ENCODE results near the gene LPAR1.

GRCh38 chr9:111051400-111051799 lies 13.1 kb upstream of the LPAR1 start:
- TF ChIP-seq EZH2 (optimal IDR thresholded peaks at IDR 0.05; ENCODE audit: low read depth, low read length) (no peak), EZH2phosphoT487 (IDR thresholded peaks at IDR 0.05; ENCODE audit: low read length) (no peak)
- TF ChIP-seq, protein P1, sequence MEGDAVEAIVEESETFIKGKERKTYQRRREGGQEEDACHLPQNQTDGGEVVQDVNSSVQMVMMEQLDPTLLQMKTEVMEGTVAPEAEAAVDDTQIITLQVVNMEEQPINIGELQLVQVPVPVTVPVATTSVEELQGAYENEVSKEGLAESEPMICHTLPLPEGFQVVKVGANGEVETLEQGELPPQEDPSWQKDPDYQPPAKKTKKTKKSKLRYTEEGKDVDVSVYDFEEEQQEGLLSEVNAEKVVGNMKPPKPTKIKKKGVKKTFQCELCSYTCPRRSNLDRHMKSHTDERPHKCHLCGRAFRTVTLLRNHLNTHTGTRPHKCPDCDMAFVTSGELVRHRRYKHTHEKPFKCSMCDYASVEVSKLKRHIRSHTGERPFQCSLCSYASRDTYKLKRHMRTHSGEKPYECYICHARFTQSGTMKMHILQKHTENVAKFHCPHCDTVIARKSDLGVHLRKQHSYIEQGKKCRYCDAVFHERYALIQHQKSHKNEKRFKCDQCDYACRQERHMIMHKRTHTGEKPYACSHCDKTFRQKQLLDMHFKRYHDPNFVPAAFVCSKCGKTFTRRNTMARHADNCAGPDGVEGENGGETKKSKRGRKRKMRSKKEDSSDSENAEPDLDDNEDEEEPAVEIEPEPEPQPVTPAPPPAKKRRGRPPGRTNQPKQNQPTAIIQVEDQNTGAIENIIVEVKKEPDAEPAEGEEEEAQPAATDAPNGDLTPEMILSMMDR (IDR thresholded peaks at IDR 0.05; ENCODE audit: low read length), result no peak

Measured in MM.1S (cell line).